K562 (cell line): ENCODE data around the gene ATL2.

Experiments
- BHLHE40 ChIP-seq: IDR thresholded peaks from 2 replicates; pipeline ENCODE4 v1.6.1; 2011; ENCODE audit warnings: low read length, improper control_type of control experiment
- FOXJ2 ChIP-seq: fragments of 200-800 bp; sonication (Bioruptor generic); IDR thresholded peaks from 2 replicates; pipeline ENCODE4 v1.6.1; 2016; ENCODE audit warnings: missing genetic modification characterization, missing compliant biosample characterization
- FOXP1 ChIP-seq: sonication (generic); formaldehyde crosslinking; IDR thresholded peaks from 2 replicates; pipeline ENCODE4 v1.8.0; 2022; ENCODE audit warnings: mild to moderate bottlenecking, missing genetic modification reagents
- MAFF ChIP-seq: IDR thresholded peaks from 2 replicates; pipeline ENCODE4 v1.6.1; 2012; ENCODE audit warnings: low read length, improper control_type of control experiment
- POLR2A ChIP-seq: fragments of 450-650 bp; conservative IDR thresholded peaks from 2 replicates; pipeline ENCODE4 v1.6.1; 2016
- POLR2AphosphoS5 ChIP-seq: IDR thresholded peaks from 2 replicates; pipeline ENCODE4 v1.6.1; 2011; ENCODE audit warnings: mild to moderate bottlenecking, low read depth, low read length, moderate library complexity; ENCODE audit not compliant: control insufficient read depth, insufficient read depth
- RBM22 ChIP-seq: fragments of 200-400 bp; formaldehyde crosslinking; IDR thresholded peaks from 2 replicates; pipeline ENCODE4 v1.6.1; 2018; ENCODE audit warnings: low read length, low read depth; ENCODE audit not compliant: poor library complexity, severe bottlenecking
- ZKSCAN1 ChIP-seq: fragments of 150-350 bp; IDR thresholded peaks from 2 replicates; pipeline ENCODE4 v1.6.1; 2016; ENCODE audit warnings: low read depth, low read length
- ZNF561 ChIP-seq: fragments of 450-650 bp; formaldehyde crosslinking; conservative IDR thresholded peaks from 2 replicates; pipeline ENCODE4 v1.4.0; 2020; ENCODE audit warnings: mild to moderate bottlenecking, moderate library complexity
- TF ChIP-seq, protein P1 (sequence below): sonication (generic); formaldehyde crosslinking; IDR thresholded peaks from 2 replicates; pipeline ENCODE4 v1.9.0; 2022; ENCODE audit warnings: mild to moderate bottlenecking, missing genetic modification reagents
- TF ChIP-seq, protein P2 (sequence below), 3 experiments: IDR thresholded peaks in 2 of 3; conservative IDR thresholded peaks in 1 of 3; 2 replicates each; pipeline ENCODE4 v1.5.1; 2011 to 2012; ENCODE audit warnings: low read length in 3 of 3, mild to moderate bottlenecking in 3 of 3, control low read depth in 2 of 3, improper control_type of control experiment in 1 of 3, inconsistent platforms in 1 of 3, low read depth in 1 of 3, mixed read lengths in 1 of 3, moderate library complexity in 1 of 3; ENCODE audit not compliant: insufficient read depth in 2 of 3

DNA sequence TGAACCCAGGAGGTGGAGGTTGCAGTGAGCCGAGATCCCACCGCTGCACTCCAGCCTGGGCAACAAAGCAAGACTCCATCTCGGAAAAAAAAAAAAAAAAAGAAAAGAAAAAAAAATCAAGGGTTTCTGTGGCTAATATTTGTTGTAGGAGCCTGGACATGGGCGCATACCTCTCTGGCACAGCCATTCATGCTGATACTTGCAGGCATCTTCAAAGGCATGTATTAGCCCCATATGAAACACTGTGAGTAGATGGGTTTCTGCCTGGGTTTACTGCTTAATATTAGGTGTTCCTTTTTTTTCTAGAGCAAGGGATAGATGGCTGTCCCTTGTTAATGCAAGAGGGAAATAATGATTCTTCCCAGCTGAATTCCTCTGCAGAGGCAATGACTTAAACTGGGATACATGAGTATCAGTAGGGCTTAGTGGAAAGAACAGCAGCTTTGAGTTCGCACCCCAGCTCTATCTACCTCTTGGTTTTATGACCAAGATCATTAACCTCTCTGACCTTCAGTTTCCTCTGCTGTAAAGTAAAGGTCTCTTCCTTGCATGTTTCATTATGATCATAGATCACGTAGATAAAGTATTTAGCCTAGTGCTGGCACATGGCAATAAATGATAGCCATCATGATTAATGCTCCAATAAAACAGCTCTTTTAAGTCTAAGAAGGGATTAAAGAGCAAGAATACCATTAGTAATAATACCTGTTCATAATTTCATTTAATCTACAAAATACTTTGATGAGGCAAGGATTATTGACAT is 4.5 kb upstream of the ATL2 start:
- TF ChIP-seq, protein P1, sequence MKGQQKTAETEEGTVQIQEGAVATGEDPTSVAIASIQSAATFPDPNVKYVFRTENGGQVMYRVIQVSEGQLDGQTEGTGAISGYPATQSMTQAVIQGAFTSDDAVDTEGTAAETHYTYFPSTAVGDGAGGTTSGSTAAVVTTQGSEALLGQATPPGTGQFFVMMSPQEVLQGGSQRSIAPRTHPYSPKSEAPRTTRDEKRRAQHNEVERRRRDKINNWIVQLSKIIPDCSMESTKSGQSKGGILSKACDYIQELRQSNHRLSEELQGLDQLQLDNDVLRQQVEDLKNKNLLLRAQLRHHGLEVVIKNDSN (CRISPR knock-in tag): no peak
- TF ChIP-seq POLR2AphosphoS5 (no peak), ZNF561 (CRISPR knock-in tag) (no peak), BHLHE40 (no peak), FOXP1 (CRISPR knock-in tag) (no peak), RBM22 (no peak), FOXJ2 (tag) (no peak), MAFF (no peak), ZKSCAN1 (no peak), POLR2A (no peak)
- TF ChIP-seq, protein P2, sequence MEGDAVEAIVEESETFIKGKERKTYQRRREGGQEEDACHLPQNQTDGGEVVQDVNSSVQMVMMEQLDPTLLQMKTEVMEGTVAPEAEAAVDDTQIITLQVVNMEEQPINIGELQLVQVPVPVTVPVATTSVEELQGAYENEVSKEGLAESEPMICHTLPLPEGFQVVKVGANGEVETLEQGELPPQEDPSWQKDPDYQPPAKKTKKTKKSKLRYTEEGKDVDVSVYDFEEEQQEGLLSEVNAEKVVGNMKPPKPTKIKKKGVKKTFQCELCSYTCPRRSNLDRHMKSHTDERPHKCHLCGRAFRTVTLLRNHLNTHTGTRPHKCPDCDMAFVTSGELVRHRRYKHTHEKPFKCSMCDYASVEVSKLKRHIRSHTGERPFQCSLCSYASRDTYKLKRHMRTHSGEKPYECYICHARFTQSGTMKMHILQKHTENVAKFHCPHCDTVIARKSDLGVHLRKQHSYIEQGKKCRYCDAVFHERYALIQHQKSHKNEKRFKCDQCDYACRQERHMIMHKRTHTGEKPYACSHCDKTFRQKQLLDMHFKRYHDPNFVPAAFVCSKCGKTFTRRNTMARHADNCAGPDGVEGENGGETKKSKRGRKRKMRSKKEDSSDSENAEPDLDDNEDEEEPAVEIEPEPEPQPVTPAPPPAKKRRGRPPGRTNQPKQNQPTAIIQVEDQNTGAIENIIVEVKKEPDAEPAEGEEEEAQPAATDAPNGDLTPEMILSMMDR (IDR thresholded peaks at IDR 0.05 in 2 of 3, conservative IDR thresholded peaks at IDR 0.05 in 1 of 3; ENCODE audit: insufficient read depth in 2 of 3, low read depth in 1 of 3, low read length in 3 of 3): no peak
